Activated CD8-positive, alpha-beta memory T cell treated with anti-CD3 and anti-CD28 coated beads, Interleukin-2, amount 50 U/mL, for 4 hours (primary cell): ENCODE results near the gene PPIG.
"Not testable (repeated sequence)": the region's sequence is repeated elsewhere in the genome, so short reads cannot be mapped to it uniquely, and the experiment has no call there.

Experiments
- DNase-seq: peaks from one replicate; pipeline ENCODE4 v3.0.0-alpha.2; 2020

PPIG gene

GRCh38 chr2:169598982-169599381, 14.8 kb downstream of the PPIG start:
- DNase-seq, result no peak

DNA sequence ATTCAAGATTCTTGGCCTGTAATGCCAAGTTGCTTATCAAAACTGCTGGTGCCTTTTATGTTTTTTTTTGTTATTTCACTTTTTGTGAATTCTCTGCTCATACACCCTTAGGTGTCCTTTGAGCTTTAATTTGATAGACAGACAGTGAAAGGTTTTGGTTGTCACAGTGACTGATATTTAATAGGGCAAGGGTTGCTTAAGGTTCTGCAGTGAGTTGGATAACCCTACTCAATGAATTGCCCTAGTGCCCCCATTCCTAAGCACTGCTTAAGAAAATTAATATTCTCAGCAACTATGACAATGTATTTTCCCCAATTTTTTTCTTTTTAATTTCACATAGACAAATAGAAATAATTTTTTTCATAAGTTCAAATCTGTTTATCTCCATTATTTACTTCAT, 15.4 kb downstream of the PPIG start:
- no peak for DNase-seq

DNA sequence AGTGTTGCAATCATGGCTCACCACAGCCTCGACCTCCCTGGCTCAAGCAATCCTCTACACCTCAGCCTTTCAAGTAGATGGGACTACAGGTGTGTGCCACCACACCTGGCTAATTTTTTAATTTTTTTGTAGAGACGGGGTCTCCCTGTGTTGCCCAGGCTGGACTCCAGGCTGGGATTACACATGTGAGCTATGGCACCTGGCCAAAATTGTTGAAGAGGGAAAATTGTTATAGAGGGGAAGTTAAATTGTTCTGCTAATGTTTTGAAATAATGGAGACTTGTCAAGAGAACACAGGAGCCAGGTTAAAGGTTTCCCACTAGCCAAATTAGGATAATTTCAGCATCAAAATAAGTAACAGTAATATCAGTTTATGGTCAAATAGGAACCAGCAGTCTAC, 25.1 kb downstream of the PPIG start:
- DNase-seq, result no peak

DNA sequence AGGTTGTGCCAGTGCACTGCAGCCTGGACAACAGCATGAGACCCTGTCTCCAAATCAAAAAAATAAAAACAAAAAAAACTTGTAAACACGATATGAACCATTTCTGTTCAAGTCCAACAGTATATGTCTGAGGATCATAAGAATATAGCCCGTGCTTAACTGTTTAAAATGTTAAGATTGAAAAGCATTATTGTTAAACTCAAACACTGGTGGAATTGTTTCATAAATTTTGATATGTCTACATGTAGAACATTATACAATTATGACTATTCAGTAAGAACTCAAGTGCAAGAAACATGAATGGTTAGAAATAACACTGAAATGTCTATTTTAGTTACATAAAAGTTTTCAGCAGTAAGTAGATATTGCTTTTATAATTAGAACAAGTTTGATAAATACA, 29.7 kb downstream of the PPIG start:
- no peak for DNase-seq

GRCh38 chr2:169615982-169616381, 31.8 kb downstream of the PPIG start:
- DNase-seq, result not testable (repeated sequence)

GRCh38 chr2:169619946-169620345, 35.8 kb downstream of the PPIG start:
- no peak for DNase-seq

- DNase-seq, result no peak
Observed at GRCh38 chr2:169620509-169620908, 36.4 kb downstream of the PPIG start.

GRCh38 chr2:169623235-169623634, 39.1 kb downstream of the PPIG start:
- no peak for DNase-seq

- no peak for DNase-seq
Observed at GRCh38 chr2:169625781-169626180, 41.6 kb downstream of the PPIG start.

GRCh38 chr2:169636440-169637097, 52.4 kb downstream of the PPIG start:
- no peak for DNase-seq

DNA sequence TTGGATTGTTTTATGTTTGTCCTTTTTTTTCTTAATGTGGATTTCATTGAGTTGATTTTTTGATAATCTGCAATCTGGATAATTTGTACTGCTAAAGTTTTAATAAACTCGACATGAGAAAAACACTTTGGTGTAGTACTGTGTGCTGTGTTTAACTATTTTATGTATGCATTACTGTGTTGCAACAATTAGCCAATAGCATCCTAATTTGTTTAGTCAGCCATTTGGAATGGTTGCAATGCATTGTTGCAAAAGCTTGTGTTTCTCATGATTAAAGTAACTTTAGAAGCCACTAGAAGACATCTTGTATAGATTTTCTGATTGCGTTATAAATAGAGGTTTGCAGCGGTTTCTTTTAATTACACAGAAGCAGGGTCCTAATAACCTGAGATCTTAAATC, 53.5 kb downstream of the PPIG start:
- no peak for DNase-seq

- no peak for DNase-seq
Observed at GRCh38 chr2:169640104-169640503, 56.0 kb downstream of the PPIG start.

DNA sequence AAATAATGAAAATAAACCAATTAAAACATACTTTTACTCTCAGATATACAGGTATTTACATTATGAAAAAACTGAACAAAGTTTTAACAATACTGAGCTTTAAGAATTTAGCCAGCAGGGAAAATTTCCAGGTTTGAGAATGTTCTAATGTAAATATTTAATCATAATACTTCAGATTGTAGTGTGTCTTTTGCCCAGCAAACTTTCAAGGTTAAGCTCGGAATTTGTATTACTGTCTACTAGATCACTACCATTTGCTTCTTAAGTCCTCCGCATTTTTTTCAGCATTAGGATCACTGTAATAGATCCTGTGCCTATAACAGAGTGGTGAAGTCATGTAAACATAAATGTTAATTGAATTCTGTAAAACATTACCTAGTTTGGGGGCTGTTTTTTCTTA, 57.3 kb downstream of the PPIG start:
- no peak for DNase-seq

- DNase-seq, result no peak
Observed at GRCh38 chr2:169644173-169644572, 60.0 kb downstream of the PPIG start.

DNA sequence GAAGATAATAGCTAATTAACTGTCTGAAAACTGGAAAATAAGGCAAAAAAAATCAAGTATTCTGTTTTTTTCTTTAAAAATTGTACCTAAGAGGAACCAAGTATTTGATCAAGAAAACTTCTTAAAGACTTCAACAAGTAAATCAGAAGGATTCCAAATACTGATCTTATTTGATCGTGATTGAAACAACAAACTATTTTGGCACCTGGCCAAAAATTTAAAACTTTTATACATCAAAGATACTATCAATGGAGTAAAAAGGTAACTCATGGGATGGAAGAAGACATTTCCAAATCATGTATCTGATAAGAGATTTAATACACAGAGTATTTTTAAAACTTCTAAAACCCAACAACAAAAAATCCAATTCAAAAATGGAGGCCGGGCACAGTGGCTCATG, 63.3 kb downstream of the PPIG start:
- DNase-seq, result no peak

- no peak for DNase-seq
Observed at GRCh38 chr2:169649278-169649677, 65.1 kb downstream of the PPIG start.

DNA sequence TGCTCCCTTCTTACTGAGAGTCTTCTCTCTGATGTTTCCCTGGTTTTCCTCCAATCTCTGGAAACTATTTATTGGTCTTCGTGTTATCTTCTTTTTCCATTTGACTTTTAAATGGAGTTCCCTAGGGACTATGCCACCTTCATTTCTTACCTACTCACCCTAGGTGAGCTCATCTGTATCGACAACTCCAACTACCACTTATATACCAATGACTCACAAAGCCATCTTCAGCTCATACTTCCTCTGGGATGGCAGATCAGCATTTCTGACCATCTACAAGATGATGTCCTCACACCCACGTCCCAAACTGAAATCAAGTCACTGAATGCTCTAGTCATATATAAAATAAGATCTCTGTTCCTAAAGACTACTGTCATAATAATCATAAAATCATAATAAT, 69.5 kb downstream of the PPIG start:
- DNase-seq, result no peak

DNA sequence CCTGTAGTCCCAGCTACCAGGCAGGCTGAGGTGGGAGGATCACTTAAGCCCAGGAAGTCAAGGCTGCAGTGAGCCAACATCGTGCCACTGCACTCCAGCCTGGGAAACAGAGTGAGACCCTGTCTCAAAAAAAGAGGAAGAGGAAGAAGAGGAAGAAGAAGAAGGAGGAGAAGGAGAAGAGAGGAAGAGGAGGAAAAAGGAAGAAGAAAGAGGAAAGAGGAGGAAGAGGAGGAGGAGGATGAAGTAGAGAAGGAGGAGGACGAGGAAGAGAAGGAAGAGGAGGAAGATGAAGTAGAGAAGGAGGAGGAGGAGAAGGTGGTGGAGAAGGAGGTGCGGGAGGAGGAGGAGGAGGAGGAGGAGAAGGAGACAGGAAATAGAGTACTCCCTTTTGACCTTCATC, 72.0 kb downstream of the PPIG start:
- DNase-seq, result no peak

DNA sequence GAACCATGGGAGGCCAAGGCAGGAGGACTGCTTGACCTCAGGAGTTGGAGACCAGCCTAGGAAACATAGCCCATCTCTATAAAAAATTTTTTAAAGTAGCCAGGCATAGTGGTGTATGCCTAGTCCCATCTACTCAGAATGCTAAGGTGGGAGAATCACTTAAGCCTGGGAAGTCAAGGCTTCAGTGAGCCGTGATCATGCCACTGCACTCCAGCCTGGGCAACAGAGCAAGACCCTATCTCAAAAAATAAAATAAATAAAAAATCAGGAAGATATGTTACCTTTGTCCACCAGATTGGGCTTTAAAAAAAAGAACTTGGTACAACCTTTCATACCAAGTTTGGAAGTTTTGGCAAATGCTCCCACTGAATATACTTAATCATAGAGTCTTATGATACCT, 74.7 kb downstream of the PPIG start:
- no peak for DNase-seq

GRCh38 chr2:169659320-169659719, 75.2 kb downstream of the PPIG start:
- no peak for DNase-seq

DNA sequence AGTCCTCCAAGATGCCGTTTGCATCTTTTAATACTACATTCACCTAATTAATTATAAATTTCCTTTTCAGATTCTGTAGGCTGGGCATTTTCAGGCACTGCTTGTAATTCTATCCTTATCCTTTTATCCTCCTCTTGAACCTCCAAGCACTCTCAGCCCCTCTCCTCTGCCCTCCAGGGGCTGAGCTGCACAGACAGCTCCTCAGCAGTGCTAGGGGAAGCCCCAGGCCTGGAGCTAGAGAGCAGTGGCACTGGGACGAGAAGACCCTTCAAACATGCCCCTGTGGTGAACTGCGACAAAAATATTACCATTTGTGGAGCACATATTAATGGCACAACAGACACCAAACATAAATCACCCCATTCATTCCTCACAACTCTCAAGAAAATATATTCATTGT, 77.1 kb downstream of the PPIG start:
- DNase-seq, result no peak

GRCh38 chr2:169662744-169663143, 78.6 kb downstream of the PPIG start:
- DNase-seq, result no peak

DNA sequence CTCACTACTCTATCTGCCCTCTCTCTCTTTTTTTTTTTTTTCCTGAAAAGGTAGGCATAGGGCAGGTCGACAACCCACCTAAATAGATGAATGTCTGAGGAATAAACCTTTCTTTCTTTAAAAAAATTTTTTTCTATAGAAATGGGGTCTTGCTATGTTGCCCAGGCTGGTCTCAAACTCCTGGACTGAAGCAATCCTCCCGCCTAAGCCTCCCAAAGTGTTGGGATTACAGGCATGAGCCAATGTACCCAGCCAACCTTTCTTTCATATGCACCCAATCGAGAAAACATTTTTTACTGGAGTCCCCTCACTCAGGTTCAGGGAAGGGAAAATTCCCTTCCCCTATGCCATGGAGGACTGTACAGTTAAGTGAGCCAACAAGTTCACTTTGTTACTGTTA, 79.1 kb downstream of the PPIG start:
- DNase-seq, result no peak

GRCh38 chr2:169664600-169664977, 80.4 kb downstream of the PPIG start:
- DNase-seq, result no peak
